AG09309 (cell line): ENCODE results near the gene OR13C8.
"Not testable (repeated sequence)": the region's sequence is repeated elsewhere in the genome, so short reads cannot be mapped to it uniquely, and the experiment has no call there.

Source experiments
- DNase-seq: peaks from one replicate; pipeline ENCODE4 v3.0.0-alpha.2; 2010; ENCODE audit warnings: low read depth
- H3K4me3 ChIP-seq: 2 replicates; pipeline ENCODE4 v1.5.1; 2011; ENCODE audit warnings: mild to moderate bottlenecking, low read depth, low read length, moderate library complexity; ENCODE audit not compliant: control insufficient read depth
- TF ChIP-seq, protein P1 (sequence below): IDR thresholded peaks from 2 replicates; pipeline ENCODE4 v1.5.1; 2011; ENCODE audit warnings: mild to moderate bottlenecking, low read depth, low read length, inconsistent platforms; ENCODE audit not compliant: insufficient read depth, control insufficient read depth; ENCODE audit errors: missing control alignments

Gene OR13C8, protein sequence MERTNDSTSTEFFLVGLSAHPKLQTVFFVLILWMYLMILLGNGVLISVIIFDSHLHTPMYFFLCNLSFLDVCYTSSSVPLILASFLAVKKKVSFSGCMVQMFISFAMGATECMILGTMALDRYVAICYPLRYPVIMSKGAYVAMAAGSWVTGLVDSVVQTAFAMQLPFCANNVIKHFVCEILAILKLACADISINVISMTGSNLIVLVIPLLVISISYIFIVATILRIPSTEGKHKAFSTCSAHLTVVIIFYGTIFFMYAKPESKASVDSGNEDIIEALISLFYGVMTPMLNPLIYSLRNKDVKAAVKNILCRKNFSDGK

DNA sequence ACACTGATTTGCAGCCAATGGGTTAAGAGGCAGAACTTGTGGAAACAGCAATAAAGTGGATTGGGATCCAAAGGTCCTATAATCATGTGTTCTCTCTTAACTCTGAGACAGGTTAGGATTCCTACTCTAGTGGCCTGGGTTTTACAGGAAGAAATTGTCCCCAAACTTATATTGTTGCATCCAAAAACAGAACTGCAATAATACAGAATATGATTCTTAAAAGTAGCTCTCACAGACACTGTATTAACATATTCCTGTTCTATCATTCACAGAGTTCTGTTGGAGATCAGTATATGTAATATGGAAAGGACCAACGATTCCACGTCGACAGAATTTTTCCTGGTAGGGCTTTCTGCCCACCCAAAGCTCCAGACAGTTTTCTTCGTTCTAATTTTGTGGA, at the start of gene OR13C8:
TSS of gene OR13C8 (plus strand) at position 301 of the 400 bp plus-strand sequence. CDS start at position 301, 0 bp downstream.
- no peak for DNase-seq
- no peak within 1 kb of the TSS for H3K4me3 ChIP-seq
- TF ChIP-seq, protein P1, sequence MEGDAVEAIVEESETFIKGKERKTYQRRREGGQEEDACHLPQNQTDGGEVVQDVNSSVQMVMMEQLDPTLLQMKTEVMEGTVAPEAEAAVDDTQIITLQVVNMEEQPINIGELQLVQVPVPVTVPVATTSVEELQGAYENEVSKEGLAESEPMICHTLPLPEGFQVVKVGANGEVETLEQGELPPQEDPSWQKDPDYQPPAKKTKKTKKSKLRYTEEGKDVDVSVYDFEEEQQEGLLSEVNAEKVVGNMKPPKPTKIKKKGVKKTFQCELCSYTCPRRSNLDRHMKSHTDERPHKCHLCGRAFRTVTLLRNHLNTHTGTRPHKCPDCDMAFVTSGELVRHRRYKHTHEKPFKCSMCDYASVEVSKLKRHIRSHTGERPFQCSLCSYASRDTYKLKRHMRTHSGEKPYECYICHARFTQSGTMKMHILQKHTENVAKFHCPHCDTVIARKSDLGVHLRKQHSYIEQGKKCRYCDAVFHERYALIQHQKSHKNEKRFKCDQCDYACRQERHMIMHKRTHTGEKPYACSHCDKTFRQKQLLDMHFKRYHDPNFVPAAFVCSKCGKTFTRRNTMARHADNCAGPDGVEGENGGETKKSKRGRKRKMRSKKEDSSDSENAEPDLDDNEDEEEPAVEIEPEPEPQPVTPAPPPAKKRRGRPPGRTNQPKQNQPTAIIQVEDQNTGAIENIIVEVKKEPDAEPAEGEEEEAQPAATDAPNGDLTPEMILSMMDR = no peak

DNA sequence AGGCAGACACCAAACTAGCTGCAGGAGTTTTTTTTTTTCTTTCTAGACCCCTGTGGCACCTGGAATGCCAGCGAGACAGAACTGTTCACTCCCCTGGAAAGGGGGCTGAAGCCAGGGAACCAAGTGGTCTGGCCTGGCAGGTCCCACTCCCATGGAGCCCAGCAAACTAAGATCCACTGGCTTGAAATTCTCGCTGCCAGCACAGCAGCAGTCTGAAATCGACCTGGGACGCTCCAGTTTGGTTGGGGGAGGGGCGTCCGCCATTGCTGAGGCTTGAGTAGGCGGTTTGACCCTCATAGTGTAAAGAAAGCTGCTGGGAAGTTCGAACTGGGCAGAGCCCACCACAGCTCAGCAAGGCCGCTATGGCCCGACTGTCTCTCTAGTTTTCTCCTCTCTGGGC, 48.7 kb upstream of the OR13C8 start:
- H3K4me3 ChIP-seq, DNase-seq: not testable (repeated sequence)

DNA sequence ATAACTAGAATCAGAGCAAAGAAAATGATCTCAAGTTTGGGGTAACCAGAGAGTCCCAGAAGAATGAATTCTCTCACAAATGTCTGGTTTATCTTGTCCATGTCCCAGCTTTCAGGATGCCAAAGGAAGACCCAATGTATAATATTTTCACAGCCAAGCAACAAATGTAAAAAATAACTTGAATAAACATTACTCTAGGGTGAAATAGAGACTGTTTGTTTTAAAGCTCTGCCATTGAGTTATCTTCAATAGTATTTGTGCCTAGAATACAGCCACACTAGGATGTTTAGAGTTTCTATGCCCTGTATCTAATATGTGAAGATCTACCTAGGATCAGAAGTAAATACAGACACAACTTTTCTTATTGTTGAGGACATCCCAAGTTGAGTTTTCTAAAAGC, 41.9 kb upstream of the OR13C8 start, which contains the start of gene OR13C4:
TSS of gene OR13C4 (minus strand) at position 101 of the 400 bp plus-strand sequence. CDS start at position 101, 0 bp downstream.
- DNase-seq = no peak
- no peak within 1 kb of the TSS for H3K4me3 ChIP-seq
- TF ChIP-seq, protein P1 = no peak

DNA sequence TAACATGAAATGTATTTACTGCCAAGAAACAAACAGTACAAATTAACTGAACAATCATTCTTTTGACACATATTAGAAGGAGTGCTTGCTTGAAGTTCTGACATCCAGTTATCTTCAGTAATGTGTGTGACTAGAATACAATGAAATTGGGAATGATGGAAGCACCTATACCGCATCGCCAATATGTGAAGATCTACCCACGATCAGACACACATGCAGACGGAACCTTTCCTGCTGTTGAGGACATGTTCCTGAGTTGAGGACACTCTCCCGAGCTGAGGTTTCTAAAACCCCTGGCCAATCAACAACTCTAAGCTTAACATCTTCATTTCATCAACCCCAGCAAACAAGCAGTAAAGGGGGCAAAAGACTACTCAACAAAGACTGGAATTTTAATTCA, 32.2 kb upstream of the OR13C8 start, which contains the start of gene OR13C3:
TSS of gene OR13C3 (minus strand) at position 101 of the 400 bp plus-strand sequence. CDS start 133 bp downstream, outside the sequence.
- DNase-seq = no peak
- TF ChIP-seq, protein P1 = no peak
- no peak within 1 kb of the TSS for H3K4me3 ChIP-seq

DNA sequence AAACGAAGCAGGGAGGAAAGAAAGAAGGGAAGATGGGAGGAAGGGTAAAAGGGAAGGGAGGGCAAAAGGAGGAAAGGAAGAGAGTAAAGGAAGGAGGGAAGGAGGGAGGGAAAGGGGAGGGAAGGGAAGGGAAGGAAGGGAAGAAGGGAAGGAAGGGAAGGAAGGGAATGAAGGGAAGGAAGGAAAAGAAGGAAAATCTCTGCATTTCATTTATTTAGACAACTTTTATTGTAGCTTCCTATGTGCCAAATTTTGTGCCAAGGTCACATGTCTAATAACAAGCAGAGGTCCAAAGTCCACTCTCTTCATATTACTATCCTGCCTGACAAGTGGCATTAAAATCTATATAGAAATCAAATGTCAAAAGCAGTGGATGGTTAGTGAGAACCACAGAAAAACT, 29.7 kb upstream of the OR13C8 start:
- H3K4me3 ChIP-seq = no peak overlapping the region
- no peak for DNase-seq
- TF ChIP-seq, protein P1 = no peak

DNA sequence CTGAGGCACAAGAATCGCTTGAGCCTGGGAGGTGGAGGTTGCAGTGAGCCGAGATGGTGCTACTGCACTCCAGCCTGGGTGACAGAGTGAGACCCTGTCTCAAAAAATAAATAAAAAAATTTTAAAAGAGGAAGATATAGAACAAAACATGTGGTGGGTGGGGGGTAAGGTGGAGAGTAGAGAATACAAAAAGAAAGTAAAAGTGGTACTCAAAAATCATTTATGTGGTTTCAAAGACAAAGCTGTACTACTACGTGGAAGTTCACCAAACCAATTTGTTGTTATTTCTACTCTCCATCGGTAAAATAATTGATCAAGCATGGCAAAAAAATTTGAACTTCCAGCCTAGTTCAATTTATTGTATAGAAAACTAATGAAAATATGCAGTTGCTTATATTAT, 24.3 kb upstream of the OR13C8 start:
- no peak overlapping the region for H3K4me3 ChIP-seq
- no peak for DNase-seq
- TF ChIP-seq, protein P1 = no peak

DNA sequence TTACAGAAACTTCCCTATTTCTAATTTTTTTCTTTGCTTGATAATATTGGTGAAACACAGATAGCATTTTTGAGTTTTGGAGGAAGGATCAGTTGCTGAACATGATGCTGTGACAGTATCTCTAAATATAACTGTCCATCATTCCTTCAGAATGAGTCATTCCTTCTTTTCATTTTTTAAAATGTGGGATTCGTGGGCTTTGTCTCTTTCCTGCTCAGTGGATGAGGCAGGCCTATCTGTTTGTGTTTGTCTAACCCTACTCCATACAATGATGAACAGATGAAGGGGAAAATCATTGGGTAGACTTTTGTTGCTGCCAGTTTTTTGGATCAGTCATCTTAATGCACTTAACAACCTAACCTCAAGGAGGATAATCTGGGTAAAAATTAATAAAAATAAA, 15.7 kb upstream of the OR13C8 start:
- TF ChIP-seq, protein P1 = no peak
- H3K4me3 ChIP-seq = no peak overlapping the region
- no peak for DNase-seq
